ENCODE data around the gene CKAP5.

The CKAP5 gene

DNA sequence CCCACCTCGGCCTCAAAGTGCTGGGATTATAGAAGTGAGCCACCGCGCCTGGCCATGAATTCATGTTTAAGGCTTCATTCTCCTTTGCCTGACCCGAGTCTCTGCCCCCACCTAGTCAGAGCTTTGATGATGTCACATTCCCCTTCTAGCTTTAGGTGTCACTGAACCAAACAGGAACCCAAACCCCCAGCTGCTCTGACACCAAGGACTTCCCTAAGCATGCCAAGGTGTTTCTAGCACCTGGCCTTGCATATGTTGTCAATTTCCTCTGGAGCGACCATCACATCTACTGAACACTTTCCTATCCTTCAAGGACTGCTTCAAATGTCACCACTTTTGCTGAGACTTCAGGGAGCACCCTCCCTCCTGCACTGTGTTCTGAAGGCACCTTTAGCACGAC is 124.8 kb downstream of the CKAP5 start:
- no peak for ATAC-seq
- TF ChIP-seq SNAI2 (CRISPR knock-in tag; IDR thresholded peaks at IDR 0.05) (no peak), TCF4 (CRISPR knock-in tag; IDR thresholded peaks at IDR 0.05; ENCODE audit: borderline replicate concordance) (no peak), ZFP30 (CRISPR knock-in tag; IDR thresholded peaks at IDR 0.05) (no peak), OSR1 (CRISPR knock-in tag; IDR thresholded peaks at IDR 0.05) (no peak), ESRRG (CRISPR knock-in tag; IDR thresholded peaks at IDR 0.05) (no peak), ZNF565 (CRISPR knock-in tag; conservative IDR thresholded peaks at IDR 0.05; ENCODE audit: low read depth) (no peak), ISL1 (CRISPR knock-in tag; IDR thresholded peaks at IDR 0.05) (no peak), ZNF8 (CRISPR knock-in tag; IDR thresholded peaks at IDR 0.05) (no peak), CSDC2 (CRISPR knock-in tag; IDR thresholded peaks at IDR 0.05) (no peak), RARB (CRISPR knock-in tag; IDR thresholded peaks at IDR 0.05) (no peak), TOX (CRISPR knock-in tag; IDR thresholded peaks at IDR 0.05; ENCODE audit: borderline replicate concordance) (no peak), PPARA (CRISPR knock-in tag; IDR thresholded peaks at IDR 0.05; ENCODE audit: borderline replicate concordance) (no peak), ARNTL (CRISPR knock-in tag; IDR thresholded peaks at IDR 0.05; ENCODE audit: borderline replicate concordance, low read depth) (no peak)
- TF ChIP-seq, protein P1, sequence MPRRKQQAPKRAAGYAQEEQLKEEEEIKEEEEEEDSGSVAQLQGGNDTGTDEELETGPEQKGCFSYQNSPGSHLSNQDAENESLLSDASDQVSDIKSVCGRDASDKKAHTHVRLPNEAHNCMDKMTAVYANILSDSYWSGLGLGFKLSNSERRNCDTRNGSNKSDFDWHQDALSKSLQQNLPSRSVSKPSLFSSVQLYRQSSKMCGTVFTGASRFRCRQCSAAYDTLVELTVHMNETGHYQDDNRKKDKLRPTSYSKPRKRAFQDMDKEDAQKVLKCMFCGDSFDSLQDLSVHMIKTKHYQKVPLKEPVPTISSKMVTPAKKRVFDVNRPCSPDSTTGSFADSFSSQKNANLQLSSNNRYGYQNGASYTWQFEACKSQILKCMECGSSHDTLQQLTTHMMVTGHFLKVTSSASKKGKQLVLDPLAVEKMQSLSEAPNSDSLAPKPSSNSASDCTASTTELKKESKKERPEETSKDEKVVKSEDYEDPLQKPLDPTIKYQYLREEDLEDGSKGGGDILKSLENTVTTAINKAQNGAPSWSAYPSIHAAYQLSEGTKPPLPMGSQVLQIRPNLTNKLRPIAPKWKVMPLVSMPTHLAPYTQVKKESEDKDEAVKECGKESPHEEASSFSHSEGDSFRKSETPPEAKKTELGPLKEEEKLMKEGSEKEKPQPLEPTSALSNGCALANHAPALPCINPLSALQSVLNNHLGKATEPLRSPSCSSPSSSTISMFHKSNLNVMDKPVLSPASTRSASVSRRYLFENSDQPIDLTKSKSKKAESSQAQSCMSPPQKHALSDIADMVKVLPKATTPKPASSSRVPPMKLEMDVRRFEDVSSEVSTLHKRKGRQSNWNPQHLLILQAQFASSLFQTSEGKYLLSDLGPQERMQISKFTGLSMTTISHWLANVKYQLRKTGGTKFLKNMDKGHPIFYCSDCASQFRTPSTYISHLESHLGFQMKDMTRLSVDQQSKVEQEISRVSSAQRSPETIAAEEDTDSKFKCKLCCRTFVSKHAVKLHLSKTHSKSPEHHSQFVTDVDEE (CRISPR knock-in tag; IDR thresholded peaks at IDR 0.05), result no peak
- TF ChIP-seq, protein P2, sequence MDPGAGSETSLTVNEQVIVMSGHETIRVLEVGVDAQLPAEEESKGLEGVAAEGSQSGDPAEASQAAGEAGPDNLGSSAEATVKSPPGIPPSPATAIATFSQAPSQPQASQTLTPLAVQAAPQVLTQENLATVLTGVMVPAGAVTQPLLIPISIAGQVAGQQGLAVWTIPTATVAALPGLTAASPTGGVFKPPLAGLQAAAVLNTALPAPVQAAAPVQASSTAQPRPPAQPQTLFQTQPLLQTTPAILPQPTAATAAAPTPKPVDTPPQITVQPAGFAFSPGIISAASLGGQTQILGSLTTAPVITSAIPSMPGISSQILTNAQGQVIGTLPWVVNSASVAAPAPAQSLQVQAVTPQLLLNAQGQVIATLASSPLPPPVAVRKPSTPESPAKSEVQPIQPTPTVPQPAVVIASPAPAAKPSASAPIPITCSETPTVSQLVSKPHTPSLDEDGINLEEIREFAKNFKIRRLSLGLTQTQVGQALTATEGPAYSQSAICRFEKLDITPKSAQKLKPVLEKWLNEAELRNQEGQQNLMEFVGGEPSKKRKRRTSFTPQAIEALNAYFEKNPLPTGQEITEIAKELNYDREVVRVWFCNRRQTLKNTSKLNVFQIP (CRISPR knock-in tag; IDR thresholded peaks at IDR 0.05; ENCODE audit: borderline replicate concordance, low read depth), result no peak
- TF ChIP-seq, protein P3, sequence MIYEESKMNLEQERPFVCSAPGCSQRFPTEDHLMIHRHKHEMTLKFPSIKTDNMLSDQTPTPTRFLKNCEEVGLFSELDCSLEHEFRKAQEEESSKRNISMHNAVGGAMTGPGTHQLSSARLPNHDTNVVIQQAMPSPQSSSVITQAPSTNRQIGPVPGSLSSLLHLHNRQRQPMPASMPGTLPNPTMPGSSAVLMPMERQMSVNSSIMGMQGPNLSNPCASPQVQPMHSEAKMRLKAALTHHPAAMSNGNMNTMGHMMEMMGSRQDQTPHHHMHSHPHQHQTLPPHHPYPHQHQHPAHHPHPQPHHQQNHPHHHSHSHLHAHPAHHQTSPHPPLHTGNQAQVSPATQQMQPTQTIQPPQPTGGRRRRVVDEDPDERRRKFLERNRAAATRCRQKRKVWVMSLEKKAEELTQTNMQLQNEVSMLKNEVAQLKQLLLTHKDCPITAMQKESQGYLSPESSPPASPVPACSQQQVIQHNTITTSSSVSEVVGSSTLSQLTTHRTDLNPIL (CRISPR knock-in tag; IDR thresholded peaks at IDR 0.05; ENCODE audit: low read depth), result no peak
- TF ChIP-seq, protein P4, sequence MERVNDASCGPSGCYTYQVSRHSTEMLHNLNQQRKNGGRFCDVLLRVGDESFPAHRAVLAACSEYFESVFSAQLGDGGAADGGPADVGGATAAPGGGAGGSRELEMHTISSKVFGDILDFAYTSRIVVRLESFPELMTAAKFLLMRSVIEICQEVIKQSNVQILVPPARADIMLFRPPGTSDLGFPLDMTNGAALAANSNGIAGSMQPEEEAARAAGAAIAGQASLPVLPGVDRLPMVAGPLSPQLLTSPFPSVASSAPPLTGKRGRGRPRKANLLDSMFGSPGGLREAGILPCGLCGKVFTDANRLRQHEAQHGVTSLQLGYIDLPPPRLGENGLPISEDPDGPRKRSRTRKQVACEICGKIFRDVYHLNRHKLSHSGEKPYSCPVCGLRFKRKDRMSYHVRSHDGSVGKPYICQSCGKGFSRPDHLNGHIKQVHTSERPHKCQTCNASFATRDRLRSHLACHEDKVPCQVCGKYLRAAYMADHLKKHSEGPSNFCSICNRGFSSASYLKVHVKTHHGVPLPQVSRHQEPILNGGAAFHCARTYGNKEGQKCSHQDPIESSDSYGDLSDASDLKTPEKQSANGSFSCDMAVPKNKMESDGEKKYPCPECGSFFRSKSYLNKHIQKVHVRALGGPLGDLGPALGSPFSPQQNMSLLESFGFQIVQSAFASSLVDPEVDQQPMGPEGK (CRISPR knock-in tag; IDR thresholded peaks at IDR 0.05; ENCODE audit: borderline replicate concordance), result no peak

DNA sequence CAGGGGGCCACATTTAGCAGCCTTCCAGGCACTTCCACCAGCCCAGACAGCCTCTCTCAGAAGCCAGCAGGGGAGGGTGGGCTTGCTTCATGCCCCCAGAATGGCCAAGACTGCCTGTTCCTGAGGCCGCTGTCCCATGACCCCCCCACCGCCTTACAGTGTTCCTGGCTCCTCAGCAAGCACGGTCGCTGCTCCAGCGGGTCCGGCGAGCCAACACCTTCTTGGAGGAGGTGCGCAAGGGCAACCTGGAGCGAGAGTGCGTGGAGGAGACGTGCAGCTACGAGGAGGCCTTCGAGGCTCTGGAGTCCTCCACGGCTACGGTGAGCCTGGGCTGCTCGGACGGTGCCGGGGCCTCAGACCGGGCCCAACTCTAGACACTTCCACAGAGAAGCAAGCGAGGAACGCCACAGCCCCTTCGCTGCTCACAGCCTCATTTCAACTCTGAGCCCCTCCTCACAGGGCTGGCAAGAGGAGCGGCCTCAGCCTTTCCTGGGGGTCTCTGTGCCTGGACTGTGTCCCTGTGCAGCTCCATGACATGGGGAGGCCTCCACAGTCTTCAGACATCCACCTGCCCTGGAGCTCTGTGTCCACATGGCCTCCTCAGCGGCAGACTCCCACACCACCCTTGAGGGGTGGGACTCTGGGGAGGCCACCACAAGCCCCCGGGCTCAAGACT is 126.4 kb downstream of the CKAP5 start:
- TF ChIP-seq ZNF565 (CRISPR knock-in tag; conservative IDR thresholded peaks at IDR 0.05; ENCODE audit: low read depth) (no peak), ZNF70 (CRISPR knock-in tag; IDR thresholded peaks at IDR 0.05) (no peak), ISL1 (CRISPR knock-in tag; IDR thresholded peaks at IDR 0.05) (no peak), GLIS3 (CRISPR knock-in tag; IDR thresholded peaks at IDR 0.05) (no peak), SNAI2 (CRISPR knock-in tag; IDR thresholded peaks at IDR 0.05) (no peak), PPARA (CRISPR knock-in tag; IDR thresholded peaks at IDR 0.05; ENCODE audit: borderline replicate concordance) (no peak), ZC3H10 (CRISPR knock-in tag; IDR thresholded peaks at IDR 0.05) (no peak), OSR1 (CRISPR knock-in tag; IDR thresholded peaks at IDR 0.05) (no peak)
- ATAC-seq, result no peak; the same call in 2 of the 3 replicates

DNA sequence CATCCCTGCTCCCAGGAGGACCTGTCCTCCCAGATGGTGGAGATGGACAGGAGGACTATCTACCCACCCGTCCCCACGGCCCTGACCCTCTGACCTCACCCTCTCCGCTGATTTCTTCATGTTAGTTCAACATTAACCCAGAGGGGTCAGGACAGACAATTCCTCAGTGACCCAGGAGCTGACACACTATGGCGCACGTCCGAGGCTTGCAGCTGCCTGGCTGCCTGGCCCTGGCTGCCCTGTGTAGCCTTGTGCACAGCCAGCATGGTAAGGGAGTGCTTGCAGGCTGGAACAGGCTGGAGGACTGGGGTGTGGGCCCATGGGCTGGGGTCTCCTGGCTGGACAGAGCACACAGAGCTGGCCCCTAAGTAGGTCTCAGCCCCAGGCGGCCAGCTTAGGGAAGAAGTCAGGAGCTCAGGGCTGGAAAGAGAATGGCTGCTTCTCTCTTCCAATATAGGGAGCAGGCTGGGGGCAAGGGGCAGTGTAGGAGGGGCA is 127.0 kb downstream of the CKAP5 start, which contains the start of gene F2:
TSS of gene F2 (plus strand) at position 166 of the 495 bp plus-strand sequence. CDS start at position 189, 23 bp downstream.
- no peak for ATAC-seq

More for the DNA sequence above, 127.0 kb downstream of the CKAP5 start, which contains the start of gene F2:
- no peak for TF ChIP-seq SNAI2 (CRISPR knock-in tag; IDR thresholded peaks at IDR 0.05)
- TF ChIP-seq OSR1 (CRISPR knock-in tag; IDR thresholded peaks at IDR 0.05), result no peak
- no peak for TF ChIP-seq RARB (CRISPR knock-in tag; IDR thresholded peaks at IDR 0.05)
- no peak for TF ChIP-seq ZNF8 (CRISPR knock-in tag; IDR thresholded peaks at IDR 0.05)
- no peak for TF ChIP-seq ZC3H10 (CRISPR knock-in tag; IDR thresholded peaks at IDR 0.05)
- TF ChIP-seq BACH2 (CRISPR knock-in tag; IDR thresholded peaks at IDR 0.05; ENCODE audit: borderline replicate concordance), result no peak
